C4-2B (cell line): ENCODE measurements around the gene RBM41.
"Not testable (repeated sequence)": the region's sequence is repeated elsewhere in the genome, so short reads cannot be mapped to it uniquely, and the experiment has no call there.

Experiments
- H3K27ac ChIP-seq: fragments of 450-650 bp; 2 replicates; pipeline ENCODE4 v1.5.1; 2017
- CTCF ChIP-seq: fragments of 450-650 bp; conservative IDR thresholded peaks from 2 replicates; pipeline ENCODE4 v1.5.1; 2017; ENCODE audit warnings: mild to moderate bottlenecking
- ZFX ChIP-seq: fragments of 450-650 bp; IDR thresholded peaks from 2 replicates; pipeline ENCODE4 v1.6.1; 2017

RBM41 gene

GRCh38 chrX:107118322-107119147 is at the start of gene RBM41:
Gene RBM41 (minus strand): TSS chrX:107118822. CDS start chrX:107118773, 49 bp downstream.
- peak within 1 kb of the TSS; percentile 80 for H3K27ac ChIP-seq
- TF ChIP-seq ZFX (peak; percentile 96), CTCF (no peak)

- TF ChIP-seq ZFX = no peak
- no peak for TF ChIP-seq CTCF
- no peak overlapping the region for H3K27ac ChIP-seq
Observed at GRCh38 chrX:107168257-107168656, 49.6 kb upstream of the RBM41 start.

- no peak overlapping the region for H3K27ac ChIP-seq
- TF ChIP-seq ZFX (no peak), CTCF (no peak)
Observed at GRCh38 chrX:107167163-107167921, 48.7 kb upstream of the RBM41 start.

- not testable (repeated sequence) for H3K27ac ChIP-seq
Observed at GRCh38 chrX:107157618-107158017, 39.0 kb upstream of the RBM41 start.

GRCh38 chrX:107155621-107156430 is 37.2 kb upstream of the RBM41 start:
- not testable (repeated sequence) for H3K27ac ChIP-seq

- no peak overlapping the region for H3K27ac ChIP-seq
- no peak for TF ChIP-seq ZFX
- no peak for TF ChIP-seq CTCF
Observed at GRCh38 chrX:107154787-107155620, 36.4 kb upstream of the RBM41 start.

GRCh38 chrX:107153005-107153404 is 34.4 kb upstream of the RBM41 start:
- TF ChIP-seq CTCF (no peak), ZFX (no peak)
- no peak overlapping the region for H3K27ac ChIP-seq
